Glomerular endothelial cell (primary cell): ENCODE measurements around the gene IGLON5. TPM values are rescaled to one million over a fixed set of nuclear protein-coding genes. Genes with fewer than 3 reads are reported as not detected.
A peak's percentile ranks its signal among the peaks of the same experiment; 100 is the strongest.

Experiments
- DNase-seq: peaks from one replicate; pipeline ENCODE4 v3.0.0-alpha.2; 2011; ENCODE audit warnings: low read depth, low spot score; ENCODE audit errors: extremely low read depth
- total RNA-seq: library from RNA; depleted of rRNA; stranded (reverse); fragments of >200 nt; gene quantifications from 2 replicates; pipeline ENCODE4 v1.2.3, GENCODE V29; 2015

Gene IGLON5
- total RNA-seq, 1 donor from 2014 or later = not detected

DNA sequence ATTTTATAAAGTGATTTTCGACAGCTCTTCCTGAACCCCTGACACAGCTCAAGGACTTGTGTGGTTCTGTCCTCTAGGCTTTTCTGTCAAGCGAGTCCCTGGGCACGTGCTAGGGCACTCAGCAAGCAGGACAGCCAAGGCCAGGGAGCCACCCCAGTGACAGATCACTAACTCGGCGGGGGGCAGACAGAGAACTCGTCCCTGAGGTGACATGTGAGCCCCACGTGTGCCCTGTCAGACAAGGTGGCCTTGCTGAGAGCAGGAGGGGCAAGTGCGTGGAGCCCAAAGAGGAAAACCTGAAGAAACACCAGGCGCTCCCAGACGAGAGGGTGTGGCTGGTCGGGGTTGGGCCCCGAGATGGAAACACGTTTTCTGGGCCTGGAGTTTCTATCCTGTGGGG lies 49.8 kb downstream of the IGLON5 start:
- no peak for DNase-seq

DNA sequence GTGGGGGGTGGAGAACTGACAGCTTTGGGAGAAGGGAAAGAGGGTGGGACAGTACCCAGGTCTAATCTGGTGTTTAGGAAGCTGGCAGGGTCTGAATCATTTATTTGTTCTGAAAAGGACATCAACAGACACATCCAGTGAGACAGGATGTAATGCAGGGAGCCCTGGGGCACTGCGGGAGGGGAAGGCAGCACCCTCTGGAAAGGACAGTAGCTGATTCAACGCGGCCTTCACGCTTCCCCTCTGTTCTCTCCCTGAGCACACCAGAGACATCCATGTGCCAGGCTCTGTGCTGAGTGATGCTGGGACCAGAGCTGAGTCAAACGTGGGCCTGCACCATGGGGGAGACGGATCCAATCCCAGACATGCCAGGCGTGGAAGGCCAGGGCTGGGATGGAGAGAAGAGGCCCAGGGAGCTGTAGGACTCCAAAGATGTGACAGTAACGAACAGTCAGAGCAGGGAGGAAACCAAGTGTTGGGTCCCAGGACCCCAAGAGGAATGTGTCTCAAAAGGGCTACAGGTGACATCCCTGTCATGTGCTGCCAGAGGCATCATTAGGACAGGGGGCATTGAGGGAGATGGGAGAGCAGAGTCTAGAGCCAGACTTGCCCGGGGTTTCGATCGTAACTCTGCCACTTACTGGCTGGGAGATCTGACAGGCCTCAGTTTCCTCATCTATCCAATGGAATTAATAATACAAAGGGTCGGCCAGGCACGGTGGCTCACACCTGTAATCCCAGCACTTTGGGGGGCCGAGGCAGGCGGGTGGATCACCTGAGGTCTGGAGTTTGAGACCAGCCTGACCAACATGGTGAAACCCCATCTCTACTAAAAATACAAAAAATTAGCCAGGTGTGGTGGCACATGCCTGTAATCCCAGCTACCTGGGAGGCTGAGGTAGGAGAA lies 53.0 kb downstream of the IGLON5 start:
- no peak for DNase-seq

DNA sequence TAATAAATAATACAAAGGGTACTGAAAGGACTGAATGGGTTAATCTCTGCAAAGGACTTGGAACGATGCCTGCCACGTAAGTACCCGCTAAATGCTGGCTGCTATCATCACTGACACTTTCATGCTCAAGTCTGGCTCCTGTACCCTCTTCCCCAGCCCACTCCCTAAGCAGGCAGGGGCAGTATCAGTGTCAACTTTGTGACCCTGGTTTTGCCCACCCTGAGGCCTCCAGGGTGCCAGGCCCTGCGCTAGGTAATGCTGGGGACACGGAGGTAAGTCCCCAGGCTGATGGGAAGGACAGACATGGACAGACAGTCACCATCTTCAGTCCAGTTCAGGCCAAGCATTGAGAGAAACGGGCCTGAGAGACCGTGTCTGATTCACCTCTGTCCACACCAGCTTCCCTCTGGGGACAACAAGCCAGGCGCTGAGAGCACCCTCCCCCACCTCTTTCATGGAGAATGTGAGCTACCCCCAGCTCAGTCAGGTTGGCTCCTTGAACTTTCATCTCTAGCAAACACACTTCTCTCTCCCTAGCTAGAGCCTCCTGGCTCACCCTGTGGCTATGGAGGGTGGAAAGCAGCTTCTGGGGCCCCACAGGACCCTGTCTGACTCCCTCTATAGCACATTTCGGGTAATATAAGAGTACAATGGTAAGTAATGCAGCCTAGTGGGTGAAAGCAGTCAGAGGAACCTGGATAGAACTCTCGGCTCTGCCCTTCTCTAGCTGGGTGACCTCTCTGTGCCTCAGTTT lies 53.9 kb downstream of the IGLON5 start:
- DNase-seq = no peak

DNA sequence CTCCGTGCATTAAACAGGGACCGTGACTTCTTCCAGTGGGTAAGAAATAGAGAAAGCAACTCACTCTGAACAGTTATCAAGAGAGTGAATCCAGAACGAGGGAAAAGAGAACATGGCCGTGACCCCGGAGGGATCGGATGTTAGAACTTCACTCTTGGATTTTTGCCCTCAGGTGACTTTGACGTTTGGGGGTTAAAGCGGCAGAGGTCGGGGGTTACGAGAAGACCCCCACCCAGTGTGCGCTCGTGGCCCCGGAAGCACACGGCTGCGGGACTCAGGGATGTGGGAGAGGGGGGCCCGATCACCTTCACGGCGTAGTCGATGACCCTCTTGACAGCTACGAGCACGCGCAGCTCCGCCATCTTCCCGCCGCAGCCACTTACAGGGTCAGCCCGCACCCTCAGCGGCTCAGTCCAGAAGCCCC lies 54.5 kb downstream of the IGLON5 start, which contains the start of gene ETFB:
Gene ETFB, minus strand, starts transcription at position 424 of the 424 bp plus-strand sequence. Its CDS starts 62 bp downstream, at position 362.
- DNase-seq = no peak

DNA sequence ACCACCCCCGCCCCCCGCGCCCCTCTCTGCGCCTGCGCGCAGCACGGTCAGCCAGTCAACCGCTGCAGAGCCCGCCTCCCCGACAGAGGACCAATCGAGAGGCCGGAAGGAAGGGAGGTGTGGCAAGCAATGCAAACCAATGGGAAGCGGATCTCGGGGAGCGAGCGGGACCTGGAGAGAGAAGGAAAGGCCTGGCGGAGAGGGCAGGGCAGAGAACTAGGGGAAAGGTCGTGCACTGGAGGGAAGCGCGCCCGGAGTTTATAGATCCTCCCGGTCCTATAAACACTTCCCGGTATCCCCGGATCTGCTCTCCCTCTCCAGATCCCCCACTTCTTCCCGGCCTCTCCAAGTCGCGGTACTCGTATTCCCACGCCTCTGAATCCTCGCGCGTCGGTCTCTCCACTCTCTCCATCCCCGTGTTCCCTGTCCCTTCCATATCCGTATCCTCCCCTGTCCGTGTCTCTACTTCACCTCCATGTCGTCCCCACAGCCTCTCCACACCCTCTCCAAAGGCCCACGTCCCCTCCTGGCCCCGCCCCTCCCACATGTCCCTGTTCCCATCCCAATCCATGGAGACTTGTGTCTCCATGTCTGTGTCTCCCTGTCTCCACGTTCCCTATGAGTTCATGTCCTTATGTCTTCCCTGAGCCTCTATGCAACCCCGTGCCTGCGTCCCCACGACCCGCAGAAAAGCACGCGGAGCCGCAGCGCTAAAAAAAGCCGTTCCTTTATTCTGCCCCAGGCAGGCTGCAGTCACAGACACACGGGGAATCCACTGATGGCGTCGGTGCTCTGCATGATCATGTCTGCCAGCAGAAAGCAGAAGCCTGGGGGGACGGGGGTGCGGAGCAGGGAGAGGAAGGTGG lies 55.2 kb downstream of the IGLON5 start:
- DNase-seq = peak; percentile 85

DNA sequence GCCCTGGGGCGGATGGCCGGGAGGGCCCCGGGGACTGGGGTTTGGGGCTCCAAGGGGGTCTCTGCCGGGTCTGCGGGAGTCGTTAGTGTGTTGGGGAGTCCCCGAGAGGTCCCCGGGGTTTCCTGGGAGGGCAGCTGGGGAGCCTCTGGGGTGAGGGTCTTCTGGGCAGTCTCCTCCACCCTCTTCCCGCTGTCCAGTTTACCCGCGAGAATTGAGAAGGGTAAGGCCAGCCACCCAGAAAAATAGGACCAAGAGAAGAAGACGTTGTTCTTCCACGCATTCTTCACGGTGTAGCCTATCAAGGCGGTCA lies 55.8 kb downstream of the IGLON5 start:
- no peak for DNase-seq

DNA sequence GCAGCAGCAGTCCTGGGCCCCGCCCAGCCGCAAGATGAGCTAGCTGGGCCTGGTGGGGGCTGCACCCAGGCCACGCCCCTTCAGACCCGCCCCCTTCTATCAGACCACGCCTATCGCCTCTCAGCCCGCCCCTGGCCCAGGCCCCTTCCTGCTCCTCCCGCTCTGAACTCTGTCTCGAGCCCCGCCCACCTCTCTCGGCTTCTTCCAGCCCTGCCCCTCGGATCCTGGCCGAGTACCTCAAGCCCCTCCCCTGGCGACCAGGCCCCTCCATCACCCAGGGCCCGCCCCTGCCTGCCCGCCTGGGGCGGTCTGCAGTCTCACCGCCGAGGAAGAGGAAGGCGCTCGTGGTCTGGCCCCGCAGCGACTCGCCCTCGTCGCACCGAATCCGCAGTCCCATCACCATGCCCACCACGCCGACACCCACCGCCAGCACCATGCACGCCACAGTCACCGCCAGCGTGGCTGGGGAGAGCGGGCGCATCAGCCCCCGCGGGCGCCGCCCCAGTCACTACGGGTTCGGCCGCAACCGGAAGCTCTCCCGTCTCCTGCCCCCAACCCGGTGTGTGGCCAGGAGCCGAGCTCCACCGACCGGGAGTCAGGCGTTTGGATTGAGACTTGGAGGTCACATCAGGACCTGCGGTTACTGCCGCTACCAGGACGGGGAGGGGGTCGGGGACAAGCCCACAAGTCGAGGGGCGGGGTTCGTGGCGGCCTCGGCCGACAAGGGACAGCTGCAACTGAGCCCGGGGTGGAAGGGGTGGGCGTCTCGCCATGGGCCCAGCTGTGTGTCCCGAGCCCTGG lies 56.3 kb downstream of the IGLON5 start:
- DNase-seq = peak; percentile 81

DNA sequence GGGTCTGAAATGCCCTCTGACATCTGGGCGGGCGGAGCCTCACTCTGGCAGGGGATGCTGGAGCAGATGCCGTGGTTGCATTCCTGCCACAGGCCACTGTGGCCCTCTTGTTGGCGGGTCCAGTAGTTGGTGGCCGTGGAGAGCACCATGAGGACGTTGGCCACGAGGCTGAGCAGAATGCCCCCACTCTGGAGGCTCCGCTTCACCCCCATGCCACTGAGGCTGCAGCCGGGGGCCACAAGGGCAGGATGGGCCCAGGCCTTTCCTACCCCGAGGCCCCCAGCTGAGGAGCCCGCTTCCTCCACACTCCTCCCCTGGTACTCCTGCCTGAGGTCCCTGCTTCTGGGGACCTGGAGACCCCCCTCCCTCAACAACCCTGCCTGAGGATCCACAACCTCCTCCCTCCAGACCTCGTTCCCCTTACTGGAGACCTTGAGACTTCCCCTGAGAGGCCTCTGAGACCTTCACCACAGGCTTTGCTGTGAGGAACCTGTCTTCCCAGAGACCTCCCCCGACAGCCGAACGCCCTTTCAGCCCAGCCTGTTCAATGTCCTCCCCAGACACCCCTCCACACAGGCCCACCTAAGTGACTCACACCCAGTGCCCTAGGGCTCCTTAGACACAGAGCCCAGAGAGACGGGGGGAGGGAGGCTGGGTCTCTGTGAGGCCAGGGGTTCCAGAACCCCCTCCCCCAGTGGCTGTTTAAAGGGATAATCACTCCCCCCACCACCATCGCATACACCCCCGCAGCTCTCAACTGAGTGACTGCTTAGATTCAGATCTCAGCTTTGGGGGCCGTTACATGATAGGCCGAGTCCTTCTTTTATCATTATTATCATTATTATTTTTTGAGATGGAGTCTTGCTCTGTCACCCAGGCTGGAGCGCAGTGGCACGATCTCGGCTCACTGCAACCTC lies 57.2 kb downstream of the IGLON5 start, which contains the start of gene CLDND2:
Gene CLDND2, minus strand, starts transcription at position 638 of the 917 bp plus-strand sequence. Its CDS starts 426 bp downstream, at position 212.
- DNase-seq = no peak

DNA sequence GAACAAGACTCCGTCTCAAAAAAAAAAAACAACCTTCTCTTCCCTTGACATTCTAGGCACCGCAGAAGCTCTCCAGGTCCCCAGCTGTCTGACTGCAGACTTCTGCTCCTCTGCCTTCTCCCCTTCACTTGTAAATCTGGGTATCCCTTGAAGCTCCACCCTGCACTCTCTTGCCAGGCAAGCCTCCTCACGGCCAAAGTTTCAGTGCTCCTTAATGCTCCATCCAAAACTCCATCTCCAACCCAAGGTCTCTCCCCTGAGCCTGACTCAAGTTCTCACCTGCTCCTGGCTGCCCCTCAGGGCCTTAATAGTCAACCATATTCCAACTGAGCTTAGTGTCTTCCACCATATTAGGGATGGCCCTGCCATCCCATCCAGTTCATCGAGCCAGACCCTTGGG lies 58.8 kb downstream of the IGLON5 start:
- no peak for DNase-seq

DNA sequence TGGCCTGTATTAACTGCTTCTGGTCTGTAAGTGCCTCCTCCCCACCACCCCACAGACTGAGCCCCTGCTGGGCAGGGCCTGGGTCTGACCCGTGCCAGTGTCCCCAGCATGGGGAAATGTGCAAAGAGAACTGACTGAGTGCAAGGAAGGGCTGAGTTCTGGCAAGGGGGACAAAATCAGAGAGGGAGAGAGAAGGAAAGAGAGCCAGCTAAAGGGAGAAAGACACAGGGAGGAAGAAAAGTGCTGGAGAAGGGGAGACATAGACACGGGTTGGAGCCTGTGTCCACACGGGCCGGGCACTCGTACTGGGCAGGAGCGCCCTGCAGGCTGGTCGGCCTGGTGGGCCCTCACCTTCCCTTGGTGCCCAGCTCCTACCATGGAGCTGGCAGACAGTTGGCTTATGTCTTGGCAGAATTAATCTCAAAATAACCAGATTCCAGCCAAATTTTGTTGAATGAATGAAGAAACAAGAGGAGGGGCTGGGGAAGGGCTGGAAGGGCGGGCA lies 59.8 kb downstream of the IGLON5 start:
- no peak for DNase-seq

DNA sequence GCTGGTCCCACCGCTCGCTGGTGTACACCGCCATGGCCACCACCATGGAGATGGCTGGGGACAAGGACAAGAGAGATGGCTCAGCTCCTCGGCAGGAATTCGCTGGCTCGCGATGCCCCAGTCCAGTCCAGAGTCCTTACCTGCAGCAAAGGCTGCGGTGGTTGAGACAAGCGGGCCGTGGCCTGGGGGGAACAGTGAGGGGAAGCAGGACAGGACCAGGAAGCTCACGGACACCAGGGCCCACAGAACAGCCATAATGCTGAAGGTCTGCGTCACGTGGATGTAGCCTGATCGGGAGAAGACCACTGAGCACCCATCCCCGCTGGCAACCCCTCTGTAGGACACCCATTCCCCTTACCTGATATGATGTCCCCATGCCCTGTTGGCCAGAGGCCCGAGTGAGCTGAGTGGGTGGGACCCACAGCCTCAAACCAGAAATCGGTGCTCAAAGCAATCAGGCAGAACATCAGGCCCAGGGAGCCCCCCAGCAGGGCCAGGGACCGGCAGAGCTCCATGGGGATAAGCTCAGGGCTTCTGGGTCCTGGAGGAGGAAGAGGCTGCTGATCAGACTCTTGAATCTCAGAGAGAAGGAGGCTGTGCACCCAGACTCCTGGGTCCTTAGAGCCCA lies 60.7 kb downstream of the IGLON5 start:
- no peak for DNase-seq

DNA sequence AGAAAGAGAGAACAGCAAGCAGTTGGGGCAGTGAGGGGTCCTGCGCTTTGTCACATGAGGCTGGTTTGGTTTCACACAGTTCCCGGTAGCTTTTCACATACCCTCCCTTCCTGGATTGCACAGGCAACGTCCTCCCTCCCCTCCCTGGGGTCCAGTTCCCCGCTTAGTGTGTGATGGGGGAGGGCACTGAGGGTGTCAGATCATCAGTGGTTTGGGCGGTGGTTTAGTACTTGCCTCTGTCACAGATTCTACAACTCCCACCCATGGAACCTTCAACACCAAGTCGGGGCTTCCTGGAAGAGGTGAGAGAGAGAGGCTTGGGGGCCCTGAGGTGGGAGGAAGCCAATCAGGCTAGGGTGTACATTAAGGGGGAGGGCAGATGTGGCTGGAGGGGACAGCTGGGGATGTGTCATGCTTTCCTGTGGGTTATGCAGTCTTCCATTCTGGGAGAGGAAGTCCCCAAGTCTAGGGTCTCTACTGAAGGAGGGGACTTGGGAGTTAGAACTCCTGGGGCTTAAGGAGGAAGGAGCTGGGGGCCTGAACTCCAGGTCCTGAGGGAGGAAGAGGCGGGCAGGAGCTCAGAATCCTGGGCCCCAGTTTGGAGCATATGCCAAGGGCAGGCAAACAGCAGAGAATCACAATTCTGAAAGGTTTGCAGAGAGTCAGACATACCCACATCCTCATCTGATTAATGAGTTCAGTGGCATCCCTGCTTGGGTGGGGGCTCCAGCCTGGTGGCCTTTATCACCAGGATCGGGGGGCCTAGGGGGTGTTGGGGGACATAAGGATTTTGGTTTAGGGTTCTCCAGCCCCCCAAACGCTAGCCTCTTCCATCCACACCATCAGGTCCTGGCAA lies 61.4 kb downstream of the IGLON5 start, which contains the start of gene NKG7:
Gene NKG7, minus strand, starts transcription at position 6 of the 856 bp plus-strand sequence. CDS start 119 bp downstream, outside the sequence.
- DNase-seq = no peak

DNA sequence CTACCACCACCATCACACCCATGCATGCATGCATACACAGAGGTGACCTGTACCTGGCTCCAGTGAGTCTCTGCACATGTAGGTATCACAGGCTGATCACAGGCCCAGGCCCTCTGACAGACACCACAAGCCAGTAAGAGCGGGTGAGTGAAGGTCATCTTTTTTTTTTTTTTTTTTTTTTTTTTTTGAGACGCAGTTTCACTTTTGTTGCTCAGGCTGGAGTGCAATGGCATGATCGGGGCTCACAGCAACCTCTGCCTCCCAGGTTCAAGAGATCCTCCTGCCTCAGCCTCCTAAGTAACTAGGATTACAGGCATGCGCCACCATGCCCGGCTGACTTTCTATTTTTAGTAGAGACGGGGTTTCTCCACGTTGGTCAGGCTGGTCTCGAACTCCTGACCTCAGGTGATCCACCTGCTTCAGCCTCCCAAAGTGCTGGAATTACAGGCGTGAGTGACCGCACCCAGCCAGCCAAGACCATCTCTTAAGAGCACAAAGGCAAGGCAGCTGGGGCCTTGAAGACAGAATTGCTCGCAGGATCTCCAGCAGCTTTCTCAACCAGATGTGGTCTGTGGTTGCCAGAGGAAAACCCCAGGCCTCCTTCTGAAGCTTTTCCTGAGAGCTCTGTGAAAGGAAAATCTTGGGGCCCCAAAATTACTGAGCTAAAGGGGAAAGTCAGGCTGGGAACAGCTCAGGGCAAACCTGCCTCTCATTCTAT lies 64.2 kb downstream of the IGLON5 start:
- DNase-seq = no peak

DNA sequence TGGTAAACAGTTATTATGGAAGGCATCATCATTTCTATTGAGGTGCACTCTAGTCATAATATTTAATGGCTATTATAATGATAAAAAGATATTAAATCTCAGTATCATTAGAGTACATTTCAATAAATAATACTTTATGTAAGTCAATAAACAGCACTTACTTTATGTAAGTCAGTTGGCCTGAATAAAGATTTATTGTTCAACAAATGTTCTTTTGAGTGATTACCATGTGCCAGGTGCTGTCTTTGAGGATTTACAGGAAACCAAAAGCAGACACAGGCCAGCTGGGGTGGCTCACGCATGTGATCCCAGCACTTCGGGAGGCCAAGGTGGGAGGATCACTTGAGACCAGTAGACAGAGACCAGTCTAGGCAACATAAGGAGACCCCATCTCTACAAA lies 66.0 kb downstream of the IGLON5 start:
- DNase-seq = no peak

DNA sequence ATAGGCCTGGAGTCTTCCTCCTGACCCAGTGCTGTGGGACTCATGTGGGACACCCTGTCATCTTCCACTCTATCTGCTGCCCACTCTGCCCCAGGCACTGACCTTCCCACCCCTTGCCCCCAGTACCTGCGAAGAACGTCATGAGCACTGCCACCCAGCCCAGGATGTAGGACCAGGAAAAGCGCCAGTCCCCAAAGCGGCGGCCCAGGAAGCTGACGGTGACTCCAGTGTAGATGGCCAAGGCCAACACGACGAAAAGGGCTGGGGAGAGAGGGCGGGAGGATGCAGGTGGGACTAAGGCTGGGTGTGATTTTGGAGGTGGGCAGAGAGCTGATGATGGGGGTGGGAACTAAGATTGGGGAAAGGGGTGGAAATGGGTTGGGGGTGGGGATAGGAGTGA lies 68.9 kb downstream of the IGLON5 start:
- no peak for DNase-seq
